Sigmoid colon (tissue), 4 donors: ENCODE measurements around the gene NDUFS6.

Experiments
- CTCF ChIP-seq, 4 experiments: fragments of 450-650 bp in 3 of 4; fragments of 200-600 bp in 1 of 4; IDR thresholded peaks; one replicate each; pipeline ENCODE4 v1.5.1; 2016 to 2019; ENCODE audit warnings: antibody characterized with exemption in 4 of 4, mild to moderate bottlenecking in 3 of 4, moderate library complexity in 2 of 4
- EP300 ChIP-seq, 4 donors: sonication (generic); formaldehyde crosslinking; IDR thresholded peaks; one replicate each; pipeline ENCODE4 v1.6.1; 2017; ENCODE audit warnings: antibody characterized with exemption in 4 of 4

GRCh38 chr5:1770443-1770802 lies 30.8 kb upstream of the NDUFS6 start:
- no peak for TF ChIP-seq CTCF (IDR thresholded peaks at IDR 0.05)
- TF ChIP-seq EP300 (IDR thresholded peaks at IDR 0.05), result no peak
